GM18868 (cell line): ENCODE data around the gene LFNG.
A peak's percentile ranks its signal among the peaks of the same experiment; 100 is the strongest.
"Not testable (repeated sequence)": the region's sequence is repeated elsewhere in the genome, so short reads cannot be mapped to it uniquely, and the experiment has no call there.

Source experiments
- ATAC-seq: cut with Tn5 transposase; IDR thresholded peaks from one replicate; pipeline ENCODE4 v1.9.1; 2021; ENCODE audit warnings: mild to moderate bottlenecking, moderate library complexity; ENCODE audit not compliant: unreplicated experiment

The LFNG gene

DNA sequence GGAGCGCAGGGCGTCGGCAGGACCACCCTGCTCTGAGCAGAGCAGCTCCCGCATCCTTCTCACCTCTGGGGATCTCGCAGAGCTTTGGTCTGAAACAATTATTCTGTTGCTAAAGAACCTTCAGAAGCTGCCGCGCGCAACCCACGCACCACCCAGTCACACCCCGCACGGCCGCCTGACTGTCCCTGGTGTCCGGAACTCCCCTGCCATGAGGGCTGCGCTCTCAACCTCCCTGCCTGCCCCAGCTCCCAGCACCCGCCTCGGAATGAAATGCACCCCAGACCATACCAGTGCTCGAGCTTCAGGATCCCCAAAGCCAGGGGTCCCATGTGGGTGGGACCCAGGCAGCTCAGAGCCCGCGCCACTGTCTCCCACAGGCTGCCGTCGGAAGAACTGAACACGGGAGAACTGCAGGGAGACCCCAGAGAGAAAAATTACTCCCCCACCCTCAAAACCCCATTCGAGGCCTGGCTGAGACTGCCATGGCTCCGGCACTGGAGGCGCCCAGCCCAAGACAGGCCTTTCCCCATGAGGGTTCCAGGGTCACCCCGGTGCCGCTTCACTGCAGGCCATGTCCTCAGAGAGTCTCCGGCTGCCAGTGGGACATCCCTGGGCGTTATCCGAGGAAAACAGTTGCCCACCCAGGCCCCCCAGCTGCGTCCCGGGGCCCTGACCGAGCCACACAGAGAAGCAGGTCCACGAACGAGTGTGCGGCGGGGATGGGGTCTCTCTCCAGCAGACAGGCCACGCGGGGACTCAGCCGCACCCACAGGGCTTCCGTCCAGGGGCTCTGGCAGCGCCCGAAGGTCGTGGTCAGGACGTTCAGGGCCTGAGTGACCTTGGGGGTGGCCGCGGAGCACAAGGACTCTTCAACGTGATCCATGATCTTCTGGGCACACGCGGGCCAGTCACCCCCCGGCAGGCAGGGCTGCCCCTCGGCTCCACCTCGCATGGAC lies 23.6 kb downstream of the LFNG start:
- no peak for ATAC-seq

DNA sequence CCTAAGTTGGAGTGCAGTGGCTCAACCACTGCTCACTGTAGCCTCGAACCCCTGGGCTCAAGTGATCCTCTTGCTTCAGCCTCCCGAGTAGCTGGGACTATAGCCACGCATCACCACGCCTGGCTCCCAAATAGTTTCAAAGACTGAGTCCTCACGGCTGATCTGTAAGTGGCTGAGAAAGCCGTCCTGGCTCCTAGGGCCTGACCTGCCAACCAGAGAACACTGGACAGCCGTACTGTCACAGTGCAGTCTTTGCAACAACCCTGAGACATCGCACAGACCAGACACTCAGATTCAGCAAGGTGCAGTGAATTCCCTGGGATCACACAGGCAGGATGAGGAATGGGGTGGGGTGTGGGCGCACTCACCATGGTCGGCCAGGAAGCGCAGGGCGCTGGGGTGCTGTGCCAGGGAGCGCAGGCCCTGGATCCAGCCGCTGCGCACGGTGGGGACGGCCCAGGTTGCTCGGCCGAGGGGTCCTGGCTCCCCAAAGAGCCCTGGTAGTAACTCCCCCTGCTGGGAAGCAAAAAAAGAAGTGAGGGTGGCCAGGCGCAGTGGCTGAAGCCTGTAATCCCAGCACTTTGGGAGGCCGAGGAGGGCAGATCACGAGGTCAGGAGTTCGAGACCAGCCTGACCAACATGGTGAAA lies 25.1 kb downstream of the LFNG start:
- ATAC-seq, result no peak

DNA sequence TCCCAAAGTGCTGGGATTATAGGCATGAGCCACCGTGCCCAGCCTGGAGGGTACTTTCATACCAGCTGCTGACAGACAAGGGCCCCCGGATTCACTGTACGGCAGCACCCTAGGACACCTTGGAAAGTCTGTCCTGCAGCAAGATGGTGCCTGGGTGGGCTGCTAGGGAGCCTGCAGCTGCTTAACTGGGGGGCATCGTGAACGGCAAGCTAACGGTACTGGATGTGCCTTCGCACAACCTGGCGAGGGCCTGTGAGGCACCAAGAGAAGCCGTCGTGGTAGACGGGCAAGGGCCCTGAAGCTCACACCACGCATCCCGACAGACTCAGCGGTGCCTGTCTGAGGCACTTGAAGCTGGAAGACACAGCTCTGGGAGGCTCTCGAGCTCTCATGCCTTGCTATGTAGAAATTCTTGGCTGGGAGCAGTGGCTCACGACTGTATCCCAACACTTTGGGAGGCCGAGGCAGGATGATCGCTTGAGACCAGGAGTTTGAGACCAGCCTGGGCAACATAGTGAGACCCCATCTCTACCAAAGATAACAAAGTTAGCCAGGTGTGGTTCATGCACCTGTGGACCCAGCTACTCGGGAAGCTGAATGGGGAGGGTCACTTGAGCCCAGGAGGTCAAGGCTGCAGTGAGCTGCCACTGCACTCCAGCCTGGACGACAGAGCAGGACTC lies 26.3 kb downstream of the LFNG start:
- no peak for ATAC-seq

DNA sequence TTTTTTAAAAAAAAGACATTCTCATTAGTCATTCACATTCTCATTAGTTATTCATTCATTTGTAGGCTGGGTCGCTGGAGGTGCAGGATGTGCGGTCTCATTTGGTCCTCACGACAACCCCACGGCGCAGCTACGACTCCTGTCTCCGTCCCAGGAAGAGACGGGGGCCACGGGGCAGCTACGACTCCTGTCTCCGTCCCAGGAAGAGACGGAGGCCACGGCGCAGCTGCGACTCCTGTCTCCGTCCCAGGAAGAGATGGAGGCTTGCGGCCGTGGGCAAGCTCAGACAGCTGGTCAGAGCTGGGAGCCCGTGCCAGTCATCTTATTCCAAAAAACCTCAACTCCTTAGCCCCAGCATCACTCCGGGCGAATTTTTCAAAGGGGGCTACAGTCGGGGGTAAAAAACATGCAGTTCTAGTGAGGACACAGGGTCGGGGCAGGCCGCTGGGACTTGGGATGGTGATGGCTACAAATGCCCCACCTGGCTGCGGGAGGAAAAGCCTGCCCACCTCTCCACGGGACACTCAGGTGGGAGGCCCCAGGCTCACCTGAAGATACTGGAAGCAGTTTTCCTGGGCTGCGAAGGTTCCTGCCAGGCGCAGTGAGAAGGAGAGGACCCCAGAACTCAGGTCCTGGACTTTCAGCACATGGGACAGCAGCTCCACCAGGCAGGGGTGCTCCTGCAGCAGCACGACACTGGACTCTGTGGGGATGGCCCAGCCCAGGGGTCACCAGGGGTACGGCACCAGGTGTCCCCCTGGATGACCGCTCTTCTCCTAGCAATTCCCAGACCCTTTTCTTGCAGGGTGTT lies 27.4 kb downstream of the LFNG start:
- ATAC-seq, result no peak

DNA sequence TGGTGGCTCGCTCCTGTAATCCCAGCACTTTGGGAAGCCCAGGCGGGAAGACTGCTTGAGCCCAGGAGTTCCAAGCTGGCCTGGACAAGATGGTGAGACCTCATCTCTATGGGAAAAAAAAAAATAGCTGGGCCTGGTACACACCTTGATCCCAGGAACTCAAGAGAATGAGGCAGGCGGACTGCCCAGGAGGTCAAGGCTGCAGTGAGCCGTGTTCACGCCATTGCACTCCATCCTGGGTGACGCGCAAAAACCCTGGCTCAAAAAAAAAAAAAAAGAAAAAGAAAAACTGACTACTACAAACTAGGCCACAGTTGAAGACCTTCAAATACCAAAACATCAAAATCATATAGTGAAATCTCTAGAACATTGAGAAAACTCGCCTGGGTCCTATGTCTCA lies 31.8 kb downstream of the LFNG start:
- no peak for ATAC-seq

DNA sequence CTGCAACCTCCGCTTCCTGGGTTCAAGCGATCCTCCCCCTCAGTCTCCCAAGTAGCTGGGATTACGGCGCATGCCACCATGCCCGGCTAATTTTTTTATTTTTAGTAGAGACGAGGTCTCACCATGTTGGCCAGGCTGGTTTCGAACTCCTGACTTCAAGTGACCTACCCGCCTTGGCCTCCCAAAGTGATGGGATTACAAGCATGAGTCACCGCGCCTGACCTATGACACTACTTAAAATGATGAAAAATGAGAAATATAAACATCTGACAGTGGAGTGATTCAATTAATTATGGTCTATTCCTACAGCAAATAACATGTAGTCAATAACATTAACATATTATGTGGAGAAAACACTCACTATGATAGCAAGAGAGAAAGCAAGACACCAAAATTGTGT lies 33.5 kb downstream of the LFNG start:
- no peak for ATAC-seq

DNA sequence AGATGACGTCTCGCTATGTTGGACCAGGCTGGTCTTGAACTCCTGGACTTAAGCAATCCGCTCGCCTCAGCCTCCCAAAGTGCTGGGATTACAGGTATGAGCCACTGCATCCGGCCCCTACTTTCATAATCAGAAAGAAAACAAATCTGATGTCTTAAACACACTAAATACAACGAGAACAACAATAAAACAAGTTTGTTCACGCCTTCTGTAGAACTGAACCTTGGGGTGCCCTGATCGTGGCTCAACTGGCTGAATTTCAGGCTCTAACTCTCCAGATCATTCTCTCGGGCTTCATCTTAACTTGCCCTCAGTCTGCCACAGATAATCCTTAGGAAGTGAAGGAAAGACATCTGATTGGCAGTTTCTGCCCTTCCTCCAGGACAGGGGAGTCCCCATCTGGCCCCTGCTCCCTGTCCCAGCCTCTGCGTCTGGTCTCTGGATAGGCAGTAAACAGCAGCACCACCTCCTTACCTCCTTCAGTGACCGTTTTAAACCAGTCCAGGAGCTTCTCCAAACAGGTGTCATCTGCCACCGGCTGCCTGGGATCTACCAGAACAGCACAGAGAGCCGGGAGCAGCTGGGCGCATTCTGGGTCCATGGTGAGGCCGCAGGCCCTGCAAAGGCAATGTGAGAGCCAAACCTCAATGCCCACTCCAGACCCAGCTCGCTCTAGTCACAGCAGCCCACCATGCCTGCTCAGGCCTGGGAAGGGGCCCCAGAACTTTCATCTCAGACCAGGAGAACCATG lies 34.4 kb downstream of the LFNG start:
- ATAC-seq, result no peak

DNA sequence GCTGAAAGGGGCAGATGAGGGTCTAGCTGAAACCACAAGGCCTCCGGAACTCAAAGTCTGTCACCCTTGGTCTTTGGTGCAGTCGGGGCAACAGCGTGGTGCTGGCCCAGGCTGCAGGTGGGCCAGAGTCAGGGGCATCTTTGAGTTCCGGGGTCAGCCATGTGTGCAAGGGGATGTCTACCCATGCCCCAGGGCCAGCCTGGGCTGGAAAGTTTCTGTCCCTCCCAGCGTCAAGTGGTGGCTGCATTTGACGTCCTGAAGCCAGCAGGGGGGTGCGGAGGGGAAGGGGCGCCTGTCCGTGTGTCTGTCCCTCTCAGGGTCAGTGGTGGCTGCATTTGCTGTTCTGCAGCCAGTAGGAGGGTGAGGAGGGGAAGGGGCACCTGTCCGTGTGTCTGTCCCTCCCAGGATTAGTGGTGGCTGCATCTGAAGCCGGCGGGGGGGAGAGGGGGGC lies 35.1 kb downstream of the LFNG start:
- ATAC-seq, result no peak

DNA sequence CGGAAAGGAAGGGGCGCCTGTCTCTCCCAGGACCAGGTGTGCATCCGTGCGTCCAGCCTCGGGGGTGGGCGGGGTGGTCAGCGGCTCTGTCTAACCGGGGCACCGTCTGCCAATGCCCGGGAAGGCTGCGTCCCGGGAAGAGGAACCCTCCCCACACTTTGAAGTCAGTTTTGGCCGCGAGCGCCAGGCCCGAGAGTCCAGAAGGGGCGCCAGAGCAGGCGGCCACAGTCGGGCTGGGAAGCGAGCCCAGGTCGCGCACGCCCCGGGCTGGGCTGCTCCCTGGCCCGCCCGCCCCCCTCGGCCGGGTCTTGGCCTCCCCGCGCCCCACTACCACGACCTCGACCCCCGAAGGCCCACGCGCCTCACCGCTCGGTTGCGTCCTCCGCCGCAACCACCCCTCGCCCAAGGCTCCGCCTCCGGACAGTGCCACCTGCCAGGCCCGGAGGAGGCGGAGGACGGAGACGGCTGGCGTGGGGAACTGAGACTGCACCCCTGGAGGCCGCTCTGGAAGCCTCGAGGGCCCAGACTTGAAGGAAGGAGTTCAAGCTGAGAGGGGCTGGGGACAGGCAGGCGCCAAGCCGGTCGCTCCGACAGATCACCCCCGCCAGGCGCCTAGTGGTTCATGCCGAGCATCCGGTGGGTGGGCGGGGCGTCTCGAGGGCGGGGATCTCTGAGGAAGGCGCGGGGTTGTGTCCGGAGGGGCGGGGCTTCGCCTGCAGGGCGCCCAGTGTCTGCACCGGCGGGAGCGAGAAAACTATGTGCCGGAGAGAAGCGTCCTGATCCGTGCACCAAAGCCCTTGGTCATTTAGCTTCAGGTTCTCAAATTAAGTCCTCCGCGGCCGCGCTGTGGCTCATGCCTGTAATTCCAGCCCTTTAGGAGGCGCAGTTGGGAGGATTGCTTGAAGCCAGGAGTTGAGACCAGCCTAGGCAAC lies 35.8 kb downstream of the LFNG start, which contains the start of gene BRAT1:
Gene BRAT1, minus strand, starts transcription at position 404 of the 932 bp plus-strand sequence. CDS start 1,093 bp downstream, outside the sequence.
- ATAC-seq, result peak; percentile 75

DNA sequence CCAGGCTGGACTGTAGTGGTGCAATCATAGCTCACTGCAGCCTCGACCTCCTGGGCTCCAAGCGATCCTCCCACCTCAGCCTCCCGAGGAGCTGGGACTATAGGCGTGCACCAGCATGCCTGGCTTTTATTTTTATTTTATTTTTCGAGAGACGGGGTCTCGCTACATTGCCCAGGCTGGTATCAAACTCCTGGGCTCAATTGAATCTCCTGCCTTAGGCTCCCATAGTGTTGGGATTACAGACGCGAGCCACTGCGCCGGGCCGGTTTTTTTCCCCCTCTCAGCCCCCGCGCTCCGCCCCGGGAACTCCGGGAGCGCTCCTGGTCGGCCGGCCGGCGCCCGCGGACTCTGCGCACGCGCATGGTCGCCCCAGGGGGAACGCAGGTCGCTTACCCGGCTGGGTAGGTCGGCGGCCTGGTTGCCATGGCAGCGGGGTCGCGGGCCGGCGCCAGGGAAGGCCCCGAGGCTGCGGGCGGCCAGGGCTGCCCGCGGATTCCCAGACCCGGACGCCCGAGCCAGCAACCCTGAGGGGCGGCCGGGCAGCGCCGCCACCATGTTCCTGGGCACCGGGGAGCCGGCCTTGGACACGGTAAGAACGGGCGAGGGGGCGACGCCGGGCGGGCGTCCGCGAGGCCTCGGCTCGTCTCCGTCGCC lies 39.2 kb downstream of the LFNG start, which contains the start of gene IQCE:
Gene IQCE, plus strand, starts transcription at position 351 of the 654 bp plus-strand sequence. Its CDS starts 203 bp downstream, at position 554.
- ATAC-seq, result peak; percentile 54

DNA sequence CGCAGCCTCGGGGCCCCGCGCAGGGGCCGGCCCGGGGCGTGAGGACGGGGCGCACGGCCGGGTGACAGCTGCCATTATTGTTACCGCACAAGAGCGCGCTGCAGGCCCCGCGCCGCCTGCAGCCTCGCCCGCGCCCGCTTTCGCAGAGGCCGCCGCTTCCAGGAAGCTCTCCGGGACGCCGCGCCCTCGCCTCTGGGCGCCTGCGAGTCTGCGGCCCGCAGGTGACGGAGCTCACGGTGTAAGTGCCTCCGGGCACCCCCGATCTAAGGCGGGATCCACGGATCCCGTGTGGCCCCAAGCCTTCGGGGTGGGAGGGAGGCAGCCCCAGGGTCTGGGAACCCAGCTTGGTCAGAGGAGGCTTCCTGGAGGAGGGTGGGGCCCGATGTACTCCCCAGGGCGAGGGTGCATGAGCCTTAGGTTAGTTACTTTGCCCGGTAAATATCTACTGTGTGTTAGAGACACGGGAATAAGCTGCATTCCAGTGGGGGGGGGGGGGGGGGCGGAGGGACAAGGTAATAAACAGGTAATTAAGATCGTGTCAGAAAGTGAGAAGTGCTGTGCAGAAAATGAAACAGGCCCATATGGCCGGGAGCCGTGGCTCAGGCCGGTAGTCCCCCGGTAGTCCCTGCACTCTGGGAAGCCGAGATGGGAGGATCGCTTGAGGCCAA lies 39.8 kb downstream of the LFNG start:
- ATAC-seq, result peak; percentile 3

DNA sequence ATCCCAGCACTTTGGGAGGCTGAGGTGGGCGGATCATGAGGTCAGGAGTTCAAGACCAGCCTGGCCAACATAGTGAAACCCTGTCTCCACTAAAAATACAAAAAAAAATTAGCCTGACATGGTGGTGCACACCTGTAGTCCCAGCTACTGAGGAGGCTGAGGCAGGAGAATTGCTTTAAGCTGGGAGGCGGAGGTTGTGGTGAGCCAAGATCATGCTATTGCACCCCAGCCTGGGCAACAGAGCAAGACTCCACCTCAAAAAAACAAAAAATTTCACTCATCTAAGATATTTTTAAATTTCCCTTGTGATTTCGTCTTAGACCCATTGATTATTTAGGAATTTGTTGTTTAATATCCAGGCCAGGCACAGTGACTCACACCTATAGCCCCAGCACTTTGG lies 44.4 kb downstream of the LFNG start:
- not testable (repeated sequence) for ATAC-seq

DNA sequence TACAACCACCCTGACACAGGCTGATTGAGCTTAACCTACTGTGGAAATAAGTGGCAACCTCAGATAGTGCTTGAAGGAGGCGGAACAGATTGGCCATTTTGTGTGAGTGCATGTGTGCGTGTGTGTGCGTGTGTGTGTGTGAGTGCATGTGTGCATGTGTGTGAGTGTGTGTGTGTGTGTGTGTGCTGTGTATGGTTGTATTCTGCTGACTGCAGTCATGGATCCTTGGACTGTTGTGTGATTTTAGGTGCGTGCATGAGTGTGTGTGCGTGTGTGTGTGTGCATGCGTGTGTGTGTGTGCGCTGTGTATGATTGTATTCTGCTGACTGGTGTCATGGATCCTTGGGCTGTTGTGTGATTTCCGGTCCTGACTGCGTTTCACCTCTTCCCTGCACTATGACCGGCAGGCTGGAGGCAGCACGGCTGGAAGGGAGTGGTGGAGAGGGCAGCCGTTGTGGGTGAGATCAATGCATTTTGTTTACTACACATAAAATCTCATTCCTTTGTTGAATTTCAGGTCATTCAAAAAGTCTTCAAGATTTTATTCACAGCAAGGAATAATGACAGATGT lies 45.5 kb downstream of the LFNG start:
- ATAC-seq, result no peak

DNA sequence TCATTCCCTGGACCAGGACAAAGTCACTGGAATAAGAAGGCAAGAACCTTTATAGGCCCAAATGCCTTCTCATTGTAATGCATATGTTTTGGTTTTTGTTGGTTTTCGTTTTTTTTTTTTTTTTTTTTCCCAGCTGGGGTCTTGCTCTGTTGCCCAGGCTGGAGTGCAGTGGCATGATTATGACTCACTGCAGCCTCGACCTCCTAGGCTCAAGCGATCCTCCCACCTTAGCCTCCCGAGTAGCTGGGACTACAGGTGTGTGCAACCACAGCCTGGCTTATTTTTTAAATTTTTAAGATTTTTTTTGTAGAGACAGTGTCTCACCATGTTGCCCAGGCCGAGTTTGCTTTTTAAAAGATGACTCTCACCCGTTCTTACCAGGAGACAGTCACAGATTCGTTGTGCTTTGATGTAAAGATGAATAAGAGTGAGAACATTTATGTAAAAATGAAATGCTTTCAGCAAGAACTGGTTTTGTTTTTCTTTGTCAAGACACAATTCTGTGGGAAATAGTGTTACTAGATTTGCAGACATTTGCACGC lies 46.8 kb downstream of the LFNG start:
- peak; percentile 38 for ATAC-seq

DNA sequence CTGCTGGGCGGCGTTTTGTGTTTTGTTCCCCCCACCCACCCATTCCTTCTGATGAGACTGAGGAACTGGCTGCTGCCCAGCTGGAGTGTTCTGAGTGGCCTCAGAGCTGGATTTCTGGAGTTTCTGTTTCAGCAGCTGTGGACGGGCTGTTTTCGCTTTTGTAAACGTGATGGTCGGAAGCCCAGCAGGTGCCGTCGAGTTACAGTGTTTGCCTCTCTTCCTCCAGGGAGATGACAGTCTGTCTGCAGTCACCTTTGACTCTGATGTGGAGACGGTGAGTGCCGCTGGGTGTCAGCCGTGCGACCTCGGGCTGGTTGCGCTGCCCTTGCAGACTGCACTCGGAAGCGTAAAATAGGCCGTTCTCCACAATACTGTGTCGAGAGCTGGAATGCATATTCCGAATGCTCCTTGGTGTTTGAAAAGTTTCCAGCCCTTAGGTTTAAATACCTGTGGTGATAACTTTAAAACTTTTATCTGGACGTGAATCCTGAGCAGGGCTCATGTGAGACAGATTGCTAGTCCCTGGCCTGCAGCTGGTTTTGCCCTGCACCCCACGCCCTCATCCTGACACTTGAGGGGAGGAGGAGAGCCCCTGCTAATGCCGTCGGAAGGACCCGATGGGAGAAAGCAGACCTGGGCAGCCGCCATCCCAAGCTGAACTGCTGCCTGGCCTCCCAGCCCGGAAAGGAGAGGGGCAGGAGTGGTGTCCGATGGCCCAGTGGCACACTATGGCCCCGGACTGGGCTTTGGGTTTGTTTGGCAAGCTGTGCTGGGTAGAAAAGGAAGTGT lies 47.5 kb downstream of the LFNG start:
- ATAC-seq, result peak; percentile 82

DNA sequence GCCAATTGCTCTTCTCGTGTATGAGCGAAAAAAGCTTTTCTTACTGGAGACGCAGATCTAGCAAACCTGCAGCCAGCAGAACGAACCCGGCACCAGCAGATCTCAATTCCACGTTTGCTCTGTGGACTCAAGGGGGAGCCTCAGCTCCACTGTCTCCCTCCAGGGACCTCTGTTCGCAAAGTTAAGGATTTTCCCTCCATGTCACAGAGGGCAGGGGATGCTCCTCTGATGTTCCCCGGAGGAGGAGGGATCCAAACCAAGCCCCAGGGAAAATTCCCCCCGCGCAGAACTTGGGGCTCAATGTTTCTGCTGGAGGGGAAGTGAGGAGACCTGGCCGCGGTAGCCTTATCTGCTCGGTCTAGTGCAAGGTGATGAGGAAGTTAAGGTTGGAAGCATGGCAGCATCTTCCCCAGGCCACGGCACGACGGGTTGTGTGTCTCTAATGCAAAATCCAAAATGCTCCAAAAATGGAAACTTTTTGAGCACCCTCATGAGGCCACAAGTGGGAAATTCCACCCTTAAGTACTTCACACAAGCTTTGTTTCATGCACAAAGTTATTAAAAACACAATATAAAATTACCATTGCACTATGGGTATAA lies 48.2 kb downstream of the LFNG start:
- no peak for ATAC-seq
